Measurements from ENCODE around the gene ENPP3.
"Not testable (repeated sequence)": the region's sequence is repeated elsewhere in the genome, so short reads cannot be mapped to it uniquely, and the experiment has no call there.

ENPP3 gene

DNA sequence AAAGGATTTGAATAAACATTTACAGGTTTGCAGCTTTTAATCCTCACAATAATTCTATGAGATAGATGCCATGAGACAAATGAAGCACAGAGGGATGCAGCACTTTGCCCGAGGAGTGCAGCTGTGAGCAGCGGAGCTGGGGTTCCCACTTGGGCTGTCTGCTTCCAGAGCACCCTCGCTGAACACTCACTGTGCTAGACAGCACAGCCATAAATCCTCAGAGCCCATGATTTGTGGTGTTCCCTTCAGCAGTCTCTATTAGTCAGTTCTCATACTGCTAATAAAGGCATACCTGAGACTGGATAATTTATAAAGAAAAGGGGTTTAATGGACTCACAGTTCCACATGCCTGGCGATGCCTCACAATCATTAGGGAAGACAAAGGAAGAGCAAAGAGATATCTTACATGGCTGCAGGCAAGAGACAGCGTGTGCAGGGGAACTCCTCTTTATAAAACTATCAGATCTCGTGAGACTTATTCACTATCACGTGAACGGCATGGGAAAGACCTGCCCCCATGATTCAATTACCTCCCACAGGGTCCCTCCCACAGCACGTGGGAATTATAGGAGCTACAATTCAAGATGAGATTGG, 99.0 kb downstream of the ENPP3 start:
- no peak for DNase-seq (ENCODE audit: low spot score)

DNA sequence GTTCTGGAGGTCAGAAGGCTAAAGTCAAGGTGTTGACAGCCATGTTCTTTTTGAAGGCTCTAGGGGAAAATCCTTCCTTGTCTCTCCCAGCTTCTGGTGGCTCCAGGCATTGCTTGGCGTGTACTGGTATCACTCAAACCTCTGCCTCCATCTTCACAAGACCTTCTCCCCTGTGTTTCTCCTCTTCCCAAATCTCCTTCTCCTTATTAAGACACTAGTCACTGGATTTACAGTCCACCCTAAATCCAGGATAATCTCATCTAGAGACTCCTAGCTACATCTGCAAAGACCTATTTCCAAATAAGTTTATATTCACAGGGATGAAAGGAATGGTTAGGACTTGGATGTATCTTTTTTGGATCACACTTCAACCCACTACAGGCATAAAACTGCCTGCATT, 99.7 kb downstream of the ENPP3 start:
- no peak for DNase-seq (ENCODE audit: low spot score)

DNA sequence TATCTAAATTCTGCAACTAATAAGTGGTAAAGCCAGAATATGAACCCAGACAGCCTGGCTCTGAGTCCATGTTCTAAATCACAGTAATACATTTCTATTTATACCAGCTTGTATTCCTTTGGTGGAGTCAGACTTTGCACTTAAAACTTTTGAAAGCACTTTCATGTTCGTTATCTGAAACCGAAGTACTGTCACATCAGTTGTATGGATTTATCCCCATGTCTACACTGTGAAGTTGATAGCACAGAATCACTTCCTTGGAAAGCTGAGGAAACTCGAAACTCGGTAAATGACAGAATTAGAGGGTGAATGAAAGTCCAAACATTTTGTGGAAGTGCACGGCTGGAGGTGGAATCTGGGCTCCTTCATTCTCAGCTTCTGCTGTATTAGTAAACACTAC, 102.0 kb downstream of the ENPP3 start:
- no peak for DNase-seq (ENCODE audit: low spot score)

DNA sequence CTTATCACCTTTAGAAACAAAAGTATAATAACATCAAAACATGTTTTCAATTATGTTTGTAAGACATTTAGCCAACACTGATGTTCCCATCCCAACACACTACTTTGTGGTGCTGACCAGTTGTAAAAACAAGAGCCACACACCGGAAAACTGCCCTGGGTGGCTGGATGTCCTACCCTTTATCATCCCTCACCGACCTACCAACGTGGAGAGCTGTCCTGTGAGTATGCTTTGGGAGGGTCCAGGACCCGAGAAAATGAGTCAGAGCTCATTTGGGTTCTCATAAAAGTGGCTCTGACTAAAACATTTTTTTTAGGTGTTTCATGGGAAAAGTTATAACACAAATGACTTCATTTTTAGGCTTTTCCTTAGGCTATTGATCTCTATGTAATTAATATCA, 103.1 kb downstream of the ENPP3 start:
- no peak for DNase-seq (ENCODE audit: low spot score)

DNA sequence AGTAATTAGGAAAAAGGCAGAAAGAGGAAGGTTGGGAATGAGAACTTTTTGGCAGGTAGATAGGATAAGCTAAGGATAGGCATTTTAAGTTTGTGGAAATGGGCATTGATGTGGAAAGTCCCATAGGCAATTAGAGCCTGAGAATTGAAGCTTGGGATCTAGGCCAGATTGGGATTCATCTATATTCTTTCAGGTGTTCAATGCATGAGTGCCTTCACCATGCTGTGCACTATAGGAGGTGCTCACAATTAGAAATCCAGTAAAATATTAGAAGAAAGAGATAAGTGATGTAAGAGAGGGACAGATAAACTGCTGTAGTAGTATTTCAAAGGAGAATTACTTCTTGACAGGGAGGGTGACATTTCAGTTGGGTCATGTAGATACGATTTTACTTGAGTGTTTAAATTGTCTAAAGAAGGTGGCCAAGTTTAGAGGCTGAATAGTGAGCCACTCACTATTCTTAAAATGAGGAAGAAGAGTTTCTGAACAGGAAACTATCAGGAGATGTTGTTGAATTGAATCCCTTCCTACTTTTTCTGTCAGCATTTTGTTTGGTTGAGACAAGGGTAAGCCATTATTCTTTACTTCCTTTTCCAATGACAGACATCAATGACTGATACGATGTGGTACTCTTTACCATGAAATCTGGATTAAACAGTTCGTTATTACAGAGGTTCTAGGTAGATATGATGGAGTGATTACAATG, 104.7 kb downstream of the ENPP3 start:
- DNase-seq (ENCODE audit: low spot score), result no peak

DNA sequence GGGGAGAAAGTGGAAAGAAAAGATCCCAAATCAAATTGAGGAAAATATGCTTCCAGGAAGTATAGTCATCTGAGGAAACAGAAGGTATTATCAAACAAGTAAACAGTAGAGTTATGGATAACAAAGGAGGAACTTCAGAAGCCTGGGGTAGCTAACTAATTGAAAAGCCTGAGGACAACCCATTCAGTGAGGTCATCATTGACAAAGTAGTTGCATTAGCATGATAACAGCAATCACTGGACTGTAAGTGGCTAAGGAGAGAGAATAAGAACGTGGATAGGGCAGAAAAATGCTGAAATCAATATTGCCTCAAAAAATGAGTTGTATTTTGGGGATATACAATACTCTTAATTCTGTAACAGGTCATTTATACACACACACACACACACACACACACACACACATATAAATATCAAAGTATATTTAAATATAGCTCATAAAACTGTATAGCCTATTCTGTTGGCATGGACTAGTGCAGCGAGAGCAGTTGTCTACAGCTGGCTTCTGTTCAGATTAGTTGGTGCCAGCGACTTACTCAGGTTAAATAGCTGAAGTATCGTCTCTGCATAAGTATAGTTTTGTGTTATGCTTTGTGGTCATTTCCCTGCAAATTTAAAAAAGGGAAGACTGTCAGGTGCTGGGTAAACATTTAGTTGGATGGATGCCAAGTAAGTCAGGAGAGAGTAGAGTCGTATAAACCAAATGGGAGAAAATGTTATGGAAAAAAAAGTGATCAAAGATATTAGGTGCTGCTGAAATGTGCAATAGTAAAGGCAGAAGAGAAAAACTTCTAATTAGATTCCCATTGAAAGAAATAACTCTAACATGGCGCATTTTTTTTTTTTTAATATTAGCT, 107.6 kb downstream of the ENPP3 start:
- DNase-seq (ENCODE audit: low spot score), result no peak

DNA sequence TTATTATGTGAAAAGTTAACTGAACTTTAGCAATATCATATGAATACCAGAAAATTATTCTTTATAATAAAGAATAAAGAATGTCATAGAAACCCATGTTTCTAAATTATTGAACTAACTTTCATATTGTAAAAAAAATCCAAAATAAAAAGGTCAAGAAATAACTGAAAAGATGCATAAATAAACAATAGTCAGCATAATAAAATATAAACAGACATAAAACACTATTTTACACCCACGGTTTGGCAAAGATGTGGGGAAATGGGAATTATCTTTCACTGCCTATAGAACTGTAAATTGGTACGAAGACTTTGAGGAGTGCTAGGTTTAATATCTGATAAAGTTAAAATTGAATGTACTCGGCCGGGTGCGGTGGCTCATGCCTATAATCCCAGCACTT, 108.4 kb downstream of the ENPP3 start:
- no peak for DNase-seq (ENCODE audit: low spot score)

DNA sequence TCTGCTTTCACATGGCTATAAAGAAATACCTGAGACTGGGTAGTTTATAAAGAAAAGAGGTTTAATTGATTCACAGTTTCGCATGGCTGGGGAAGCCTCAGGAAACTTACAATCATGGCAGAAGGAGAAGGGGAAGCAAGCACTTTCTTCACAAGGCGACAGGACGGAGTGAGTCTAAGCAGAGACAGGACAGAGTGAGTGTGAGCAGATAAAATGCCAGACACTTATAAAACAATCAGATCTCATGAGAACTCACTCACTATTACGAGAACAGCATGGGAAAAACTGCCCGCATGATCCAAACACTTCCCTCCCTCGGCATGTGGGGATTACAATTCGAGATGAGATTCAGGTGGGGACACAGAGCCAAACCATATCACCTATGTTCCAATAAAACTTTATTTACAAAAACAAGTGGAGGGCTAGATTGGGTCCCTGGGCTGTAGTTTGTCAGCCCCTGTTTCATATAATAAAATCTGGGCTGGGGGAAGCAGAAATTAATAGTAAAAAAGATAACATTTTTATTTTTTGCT, 110.8 kb downstream of the ENPP3 start:
- DNase-seq (ENCODE audit: low spot score), result no peak

DNA sequence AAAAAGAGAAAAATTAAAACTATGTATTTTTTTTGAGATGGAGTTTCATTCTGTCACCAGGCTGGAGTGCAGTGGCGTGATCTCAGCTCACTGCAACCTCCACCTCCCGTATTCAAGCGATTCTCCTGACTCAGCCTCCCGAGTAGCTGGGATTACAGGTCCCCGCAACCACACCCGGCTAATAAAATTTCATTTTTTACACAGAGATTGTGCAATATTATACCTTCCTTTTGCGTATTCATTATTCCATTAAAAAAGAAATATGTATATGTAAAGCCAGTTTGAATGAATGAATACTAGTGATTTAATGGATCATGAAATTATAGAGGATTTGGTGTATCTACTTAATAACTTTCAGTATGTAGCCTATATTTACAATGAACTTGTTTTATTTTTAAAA, 111.9 kb downstream of the ENPP3 start:
- no peak for DNase-seq (ENCODE audit: low spot score)

DNA sequence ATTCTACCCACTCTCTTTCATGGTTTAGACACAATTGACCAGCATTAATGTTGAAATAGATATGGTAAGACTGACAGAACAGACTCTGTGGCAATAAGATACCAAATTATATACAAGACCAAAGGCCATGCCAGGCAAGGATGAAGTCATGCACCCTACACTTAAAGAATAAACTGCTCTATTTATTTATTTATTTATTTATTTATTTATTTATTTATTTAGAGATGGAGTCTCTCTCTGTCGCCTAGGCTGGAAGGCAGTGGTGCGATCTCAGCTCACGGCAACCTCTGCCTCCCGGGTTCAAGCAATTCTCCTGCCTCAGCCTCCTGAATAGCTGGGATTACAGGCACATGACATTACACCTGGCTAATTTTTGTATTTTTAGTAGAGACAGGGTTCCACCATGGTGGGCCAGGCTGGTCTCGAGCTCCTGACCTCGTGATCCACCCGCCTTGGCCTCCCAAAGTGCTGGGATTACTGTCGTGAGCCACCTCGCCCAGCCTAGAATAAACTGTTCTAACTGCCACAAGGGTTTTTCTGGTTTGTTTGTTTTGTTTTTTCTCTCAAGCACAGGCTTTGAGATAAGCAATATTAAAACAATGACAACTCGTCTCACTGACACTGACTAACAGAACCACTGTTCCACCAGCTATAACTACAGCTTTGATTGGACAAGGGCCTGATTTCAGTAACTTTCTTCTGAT, 114.1 kb downstream of the ENPP3 start:
- not testable (repeated sequence) for DNase-seq (ENCODE audit: low spot score)

DNA sequence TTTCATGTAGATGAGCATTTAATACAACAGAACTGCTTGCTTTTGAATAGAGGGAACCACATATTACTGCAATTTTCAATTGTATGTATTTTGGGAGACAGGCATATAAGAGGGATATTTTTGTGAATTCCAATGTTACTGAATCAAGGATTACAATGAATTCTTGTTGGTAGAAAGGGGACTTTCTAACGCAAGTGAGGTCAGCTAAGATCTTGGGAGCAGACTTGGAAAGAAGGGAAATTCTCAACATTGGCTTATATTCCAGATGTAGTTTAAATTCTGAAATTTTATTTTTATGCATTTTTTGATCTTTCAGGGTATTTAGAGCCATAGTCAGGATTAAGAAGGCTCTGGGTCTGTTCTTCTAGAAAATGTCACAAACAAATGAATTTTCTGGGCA, 117.0 kb downstream of the ENPP3 start:
- no peak for DNase-seq (ENCODE audit: low spot score)

DNA sequence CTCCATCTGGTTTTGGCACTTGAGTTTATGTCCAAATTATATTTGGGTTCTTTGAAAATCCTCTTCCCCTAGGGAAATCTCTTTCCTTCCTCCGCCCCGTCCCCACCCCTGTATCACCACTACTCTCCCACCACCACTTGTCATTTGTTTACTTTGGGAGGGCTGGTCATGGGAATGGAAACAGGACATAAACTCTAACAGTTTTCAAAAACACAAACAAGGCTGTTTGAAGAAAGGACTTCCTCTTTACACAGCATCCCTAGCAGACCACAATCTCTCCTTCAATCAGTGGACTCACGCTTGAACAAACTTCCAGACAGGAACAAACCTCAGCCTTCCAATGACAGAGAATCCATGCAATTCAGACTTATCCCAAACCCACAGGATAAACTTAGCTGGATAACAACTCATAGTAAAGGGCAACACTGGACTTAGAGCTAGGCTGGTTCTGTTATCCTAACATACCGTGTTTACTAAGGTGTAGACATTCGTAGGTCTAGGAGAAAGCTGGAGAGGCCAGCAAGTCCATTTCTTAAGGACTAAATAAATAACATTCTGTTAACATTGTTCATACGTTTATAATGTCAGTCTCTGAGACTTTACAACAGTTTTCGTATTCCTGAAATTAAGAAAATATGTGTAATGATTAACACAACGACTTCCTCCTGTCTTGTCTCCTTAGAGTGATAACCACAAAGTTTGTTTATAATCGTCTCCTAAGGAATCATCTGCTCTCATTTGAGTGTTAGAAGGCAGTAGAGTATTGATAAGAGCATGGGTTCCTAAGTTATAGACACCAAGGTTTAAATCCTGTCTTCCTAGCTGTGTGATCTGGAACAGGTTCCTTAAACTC, 117.8 kb downstream of the ENPP3 start:
- DNase-seq (ENCODE audit: low spot score), result no peak

DNA sequence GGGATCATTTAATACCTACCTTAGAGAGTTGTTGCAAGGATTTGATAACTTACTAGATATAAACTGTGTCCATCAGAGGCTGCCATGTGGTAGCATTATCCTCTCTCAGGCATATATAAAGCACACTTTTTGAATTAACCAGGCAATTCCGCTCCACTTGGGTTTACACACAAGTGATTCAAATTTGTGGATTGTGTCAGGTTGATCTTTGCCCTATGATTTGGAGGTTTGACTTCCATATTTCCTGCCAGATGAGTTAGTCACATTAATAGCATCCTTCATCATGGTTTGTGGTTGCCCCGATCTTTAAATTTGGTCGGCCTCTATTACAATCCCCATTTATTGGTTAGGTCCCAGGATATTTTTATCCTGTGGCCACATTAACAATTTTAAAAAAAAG, 118.5 kb downstream of the ENPP3 start:
- DNase-seq (ENCODE audit: low spot score), result no peak

DNA sequence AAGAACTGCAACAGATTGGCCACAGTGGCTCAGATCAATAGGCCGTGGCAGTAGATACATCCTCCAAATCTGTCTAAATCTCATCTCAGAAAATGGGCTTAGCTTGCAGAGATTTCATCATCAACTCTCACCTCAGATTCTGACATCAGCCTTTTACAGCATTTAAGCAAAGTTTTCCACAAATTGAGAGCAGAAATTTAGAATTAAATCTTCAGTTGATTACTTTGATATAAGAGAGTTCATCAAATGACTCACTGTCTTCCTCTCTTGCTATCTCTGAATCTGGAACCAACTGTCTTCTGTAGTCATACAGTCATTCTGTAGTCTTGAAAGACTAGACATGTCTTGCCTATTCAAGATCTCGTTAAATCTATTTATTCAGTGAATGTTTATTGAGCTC, 118.9 kb downstream of the ENPP3 start:
- DNase-seq (ENCODE audit: low spot score), result no peak

DNA sequence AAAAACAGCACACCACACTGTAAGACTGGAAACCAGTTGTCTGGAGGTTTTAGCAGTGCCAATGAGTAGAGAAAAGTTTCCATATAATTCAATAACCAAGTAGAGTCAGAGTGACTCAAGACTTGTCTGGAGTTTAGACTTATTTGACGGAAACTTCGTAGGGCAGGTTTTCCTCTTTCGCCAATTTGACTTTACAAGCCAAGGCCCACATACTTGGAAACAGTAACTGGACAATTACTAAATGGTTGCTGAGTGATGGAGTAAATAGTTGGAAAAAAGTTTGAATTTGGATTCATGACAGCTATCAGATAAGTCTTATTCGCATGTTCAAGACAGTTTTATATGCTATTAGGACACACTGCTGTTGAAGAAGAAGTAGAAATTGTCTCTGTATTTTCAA, 121.8 kb downstream of the ENPP3 start:
- DNase-seq (ENCODE audit: low spot score), result no peak

DNA sequence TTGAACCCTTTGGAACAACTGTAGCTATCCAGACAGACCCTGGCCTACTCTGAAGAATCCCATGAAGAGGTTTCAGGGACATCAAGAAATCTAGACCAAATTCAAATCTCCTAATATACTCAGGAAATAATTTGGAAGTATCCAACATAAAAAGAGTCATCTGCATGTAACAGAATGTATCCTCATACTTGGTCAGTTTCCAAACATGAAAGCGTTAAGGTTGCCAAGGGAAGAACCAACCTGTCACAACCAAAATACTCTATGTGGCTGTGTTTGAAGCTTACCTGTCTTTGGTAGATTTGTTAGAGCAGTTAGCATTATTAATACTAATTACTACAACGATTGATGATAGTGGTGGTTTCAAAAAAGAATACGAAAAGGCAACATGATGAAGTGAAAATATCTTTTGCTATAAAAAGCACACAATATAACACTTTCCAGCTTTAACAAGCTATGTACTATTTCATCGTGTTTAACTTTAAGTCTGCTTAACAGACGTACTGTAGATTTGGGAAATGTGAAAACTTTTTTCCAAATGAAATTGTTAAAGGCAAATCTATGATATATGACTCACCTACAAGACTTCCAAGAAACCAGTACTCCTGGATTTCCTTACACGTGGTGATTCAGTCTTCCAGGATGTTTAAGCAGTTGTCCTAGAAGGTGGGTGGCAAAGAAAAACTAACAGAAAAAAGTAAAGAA, 124.1 kb downstream of the ENPP3 start:
- DNase-seq (ENCODE audit: low spot score), result no peak

DNA sequence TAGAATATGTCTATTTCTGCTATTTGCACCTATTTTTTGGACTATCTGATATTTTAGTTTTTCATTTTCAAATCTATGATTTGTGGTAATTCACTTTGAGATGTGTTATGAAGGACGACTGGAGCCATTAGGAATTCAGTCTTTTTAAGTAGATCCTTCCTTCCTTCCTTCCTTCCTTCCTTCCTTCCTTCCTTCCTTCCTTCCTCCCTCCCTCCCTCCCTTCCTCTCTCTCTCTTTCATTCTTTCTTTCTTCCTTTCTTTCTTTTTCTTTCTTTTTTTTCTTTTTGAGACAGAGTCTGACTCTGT, 124.6 kb downstream of the ENPP3 start:
- no peak for DNase-seq (ENCODE audit: low spot score)

DNA sequence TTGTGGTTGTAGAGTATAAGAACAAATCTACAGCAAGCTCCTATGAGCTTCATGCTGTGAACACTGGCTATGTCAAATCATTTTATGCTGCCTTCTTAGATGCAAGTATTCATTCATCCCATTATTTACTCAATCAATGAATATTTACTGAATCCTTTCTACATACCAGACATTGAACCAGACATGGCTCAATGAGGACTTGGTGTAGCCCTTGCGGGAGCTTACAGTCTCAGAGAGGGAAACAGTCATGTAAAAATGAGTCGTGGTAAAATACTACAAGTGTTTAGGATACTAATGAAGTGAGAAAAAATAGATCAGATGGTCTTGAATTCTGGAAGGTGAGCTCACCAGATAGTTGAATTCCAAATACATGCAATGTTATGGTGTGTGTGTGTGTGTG, 125.9 kb downstream of the ENPP3 start:
- DNase-seq (ENCODE audit: low spot score), result no peak

DNA sequence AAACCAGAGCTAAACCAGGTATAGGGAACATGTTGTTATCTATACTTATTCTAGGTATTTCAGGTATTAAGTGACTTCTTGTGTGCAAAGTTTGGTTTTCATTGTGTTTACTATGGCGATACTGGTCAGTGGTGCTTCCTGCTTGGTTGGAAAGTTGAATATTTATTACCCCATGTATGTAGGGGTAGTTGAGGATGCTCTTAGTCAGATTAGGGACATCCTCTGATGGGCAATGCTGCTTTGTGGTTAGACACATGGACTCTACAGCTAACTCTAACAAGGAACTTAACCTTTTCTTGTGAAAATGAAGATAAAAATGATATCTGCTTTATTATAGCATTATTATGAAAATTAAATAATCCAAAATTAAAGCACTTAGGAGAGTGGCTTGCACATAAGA, 126.6 kb downstream of the ENPP3 start:
- no peak for DNase-seq (ENCODE audit: low spot score)

DNA sequence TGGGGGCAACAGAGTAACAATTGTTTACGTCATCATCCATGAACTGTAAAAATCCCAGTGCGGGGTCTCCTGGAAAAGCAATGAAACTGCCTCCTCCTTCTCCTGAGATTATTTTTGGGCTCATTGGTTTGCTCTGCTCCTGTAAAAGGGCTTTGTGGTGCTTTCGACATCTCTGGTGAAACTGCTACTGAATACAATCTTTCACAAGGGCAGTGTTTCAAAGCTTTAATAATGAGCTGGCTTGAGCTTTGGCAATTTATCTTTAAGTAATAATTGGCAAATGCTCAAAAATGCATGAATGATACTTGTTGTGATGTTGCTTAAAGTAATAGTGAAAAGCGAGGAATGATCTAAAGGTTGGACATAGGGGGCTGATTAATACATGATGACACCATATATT, 127.2 kb downstream of the ENPP3 start:
- DNase-seq (ENCODE audit: low spot score), result no peak

Measured in CD4-positive, alpha-beta T cell treated with Interleukin-6 at 100 ng/mL for 8 hours (primary cell).